CD4-positive, CD25-positive, alpha-beta regulatory T cell (primary cell): Measurements from ENCODE around the gene POLDIP2. TPM values are rescaled to one million over a fixed set of nuclear protein-coding genes. Genes with fewer than 3 reads are reported as not detected.

ENCODE experiments used
- ATAC-seq, 2 donors: fragments of 150-1000 bp; cut with Tn5 transposase; one replicate each; pipeline ENCODE4 v1.10.0; 2021; ENCODE audit warnings: low read depth in 2 of 2, moderate number of reproducible peaks in 2 of 2, moderate library complexity in 1 of 2
- DNase-seq, 3 donors: peaks; one replicate each; pipeline versions ENCODE4 v3.0.0 to v3.0.0-alpha.2; 2012 to 2022; ENCODE audit warnings: mixed read lengths in 1 of 3
- H3K27ac ChIP-seq: one replicate; pipeline ENCODE4 v1.7.0; 2013; ENCODE audit warnings: mild to moderate bottlenecking, low read length; ENCODE audit not compliant: insufficient read depth, poor library complexity, severe bottlenecking
- H3K27me3 ChIP-seq: one replicate; pipeline ENCODE4 v1.7.0; 2013; ENCODE audit warnings: low read length; ENCODE audit not compliant: control insufficient read depth, insufficient read depth
- H3K36me3 ChIP-seq: one replicate; pipeline ENCODE4 v1.7.0; 2013; ENCODE audit warnings: mild to moderate bottlenecking, low read length, moderate library complexity; ENCODE audit not compliant: control insufficient read depth, insufficient read depth
- H3K4me1 ChIP-seq: 2 replicates; pipeline ENCODE4 v1.7.0; 2013; ENCODE audit warnings: mild to moderate bottlenecking, low read length; ENCODE audit not compliant: insufficient read depth, control insufficient read depth, poor library complexity, severe bottlenecking
- H3K4me3 ChIP-seq: one replicate; pipeline ENCODE4 v1.7.0; 2013; ENCODE audit warnings: low read depth, mild to moderate bottlenecking, low read length, moderate library complexity
- H3K9me3 ChIP-seq, 2 experiments: 1 replicate in 1 of 2; 2 replicates in 1 of 2; pipeline ENCODE4 v1.7.0; 2013; ENCODE audit warnings: low read length in 2 of 2, mild to moderate bottlenecking in 1 of 2, moderate library complexity in 1 of 2; ENCODE audit not compliant: control insufficient read depth in 2 of 2
- H3K27ac Mint-ChIP-seq, 3 donors: one replicate each; pipeline ENCODE4 v1.8.0; 2020 to 2022; ENCODE audit warnings: mild to moderate bottlenecking in 3 of 3, mixed read lengths in 3 of 3, moderate library complexity in 2 of 3
- H3K27me3 Mint-ChIP-seq: one replicate; pipeline ENCODE4 v1.8.0; 2022; ENCODE audit warnings: mild to moderate bottlenecking, mixed read lengths
- H3K36me3 Mint-ChIP-seq: one replicate; pipeline ENCODE4 v1.8.0; 2020; ENCODE audit warnings: mixed read lengths
- H3K4me1 Mint-ChIP-seq, 4 donors: one replicate each; pipeline ENCODE4 v1.8.0; 2020 to 2022; ENCODE audit warnings: mixed read lengths in 4 of 4, mild to moderate bottlenecking in 1 of 4
- H3K4me3 Mint-ChIP-seq, 4 donors: one replicate each; pipeline ENCODE4 v1.8.0; 2020 to 2022; ENCODE audit warnings: mild to moderate bottlenecking in 4 of 4, mixed read lengths in 4 of 4, moderate library complexity in 3 of 4
- H3K9me3 Mint-ChIP-seq, 7 donors: one replicate each; pipeline ENCODE4 v1.8.0; 2020 to 2022; ENCODE audit warnings: mixed read lengths in 7 of 7, mild to moderate bottlenecking in 3 of 7, moderate library complexity in 2 of 7
- polyA plus RNA-seq, 4 donors: library from polyadenylated mRNA; unstranded; fragments of 300-500 nt; fragmentation: Illumina TruSeq; gene quantifications; one replicate each; pipeline ENCODE4 v1.2.3, GENCODE V29; 2021
- total RNA-seq: library from RNA; stranded (reverse); gene quantifications from one replicate; pipeline ENCODE4 v1.2.3, GENCODE V29; 2022

Gene POLDIP2
- total and polyA plus RNA-seq, 5 donors from 2014 or later: 29.4 to 88.5 (median 74.0) TPM

GRCh38 chr17:28324267-28324745, 33.0 kb downstream of the POLDIP2 start:
- peaks cover 4 to 15% (median 15%) of the 10 kb centered on the region in 4 donors for H3K4me1 Mint-ChIP-seq
- H3K27me3 Mint-ChIP-seq: no peaks in the 10 kb centered on the region
- H3K27ac Mint-ChIP-seq: no peak overlapping the region
- H3K27ac ChIP-seq: no peak overlapping the region
- H3K4me3 Mint-ChIP-seq: no peak overlapping the region
- H3K9me3 Mint-ChIP-seq: no peaks in the 10 kb centered on the region
- H3K36me3 ChIP-seq: peaks cover 19% of the 10 kb centered on the region
- H3K4me3 ChIP-seq: no peak overlapping the region
- DNase-seq (no peak), ATAC-seq (no peak)
- no peaks in the 10 kb centered on the region for H3K9me3 ChIP-seq
- no peaks in the 10 kb centered on the region for H3K27me3 ChIP-seq
- peaks cover 19% of the 10 kb centered on the region for H3K36me3 Mint-ChIP-seq
- peaks cover 11% of the 10 kb centered on the region for H3K4me1 ChIP-seq

GRCh38 chr17:28320215-28321061, 36.9 kb downstream of the POLDIP2 start:
- no peak overlapping the region for H3K27ac ChIP-seq
- no peak for ATAC-seq

GRCh38 chr17:28319598-28319935, 37.8 kb downstream of the POLDIP2 start:
- H3K27ac ChIP-seq: no peak overlapping the region
- Mint-ChIP-seq H3K36me3 (no peaks in the 10 kb centered on the region), H3K27ac (peak overlapping the region in 2 of 3 donors; percentile 70 to 82), H3K9me3 (peaks cover 0 to 3% (median 0%) of the 10 kb centered on the region in 7 donors), H3K4me1 (peaks cover 7 to 27% (median 20%) of the 10 kb centered on the region in 4 donors), H3K4me3 (peak overlapping the region; percentile 91 to 94 (median 92)), H3K27me3 (peaks cover 4% of the 10 kb centered on the region)
- DNase-seq: no peak
- no peaks in the 10 kb centered on the region for H3K36me3 ChIP-seq
- no peaks in the 10 kb centered on the region for H3K27me3 ChIP-seq
- H3K9me3 ChIP-seq: no peaks in the 10 kb centered on the region
- ATAC-seq: no peak
- peaks cover 22% of the 10 kb centered on the region for H3K4me1 ChIP-seq
- H3K4me3 ChIP-seq: peak overlapping the region; percentile 76

More at GRCh38 chr17:28320215-28321061, 36.9 kb downstream of the POLDIP2 start:
- no peaks in the 10 kb centered on the region for H3K9me3 ChIP-seq
- DNase-seq: no peak
- H3K4me3 ChIP-seq: no peak overlapping the region
- Mint-ChIP-seq H3K36me3 (no peaks in the 10 kb centered on the region), H3K4me3 (peak overlapping the region; percentile 91 to 94 (median 92)), H3K27ac (peak overlapping the region in 1 of 3 donors; percentile 78), H3K9me3 (peaks cover 0 to 3% (median 0%) of the 10 kb centered on the region in 7 donors), H3K4me1 (peaks cover 7 to 27% (median 20%) of the 10 kb centered on the region in 4 donors), H3K27me3 (no peaks in the 10 kb centered on the region)
- no peaks in the 10 kb centered on the region for H3K27me3 ChIP-seq
- H3K36me3 ChIP-seq: no peaks in the 10 kb centered on the region
- H3K4me1 ChIP-seq: peaks cover 22% of the 10 kb centered on the region

- ATAC-seq: peak; percentile 99
- H3K4me3 ChIP-seq: peak within 1 kb of the TSS; percentile 76
- H3K27ac ChIP-seq: no peak within 1 kb of the TSS
Observed at GRCh38 chr17:28318759-28319597, 38.3 kb downstream of the POLDIP2 start, which contains the start of gene TMEM97. Gene TMEM97, plus strand, starts transcription at chr17:28319200. Its CDS starts 40 bp downstream, at chr17:28319240.

GRCh38 chr17:28317966-28318758, 39.2 kb downstream of the POLDIP2 start:
- Mint-ChIP-seq H3K27ac (peak overlapping the region in 2 of 3 donors; percentile 76 to 82), H3K4me3 (peak overlapping the region; percentile 91 to 94 (median 92)), H3K27me3 (peaks cover 4% of the 10 kb centered on the region), H3K36me3 (no peaks in the 10 kb centered on the region), H3K4me1 (peaks cover 7 to 27% (median 20%) of the 10 kb centered on the region in 4 donors), H3K9me3 (peaks cover 0 to 3% (median 0%) of the 10 kb centered on the region in 7 donors)
- H3K4me3 ChIP-seq: peak overlapping the region; percentile 70
- peak in 1 of 2 donors; percentile 1 for ATAC-seq
- H3K36me3 ChIP-seq: no peaks in the 10 kb centered on the region
- H3K9me3 ChIP-seq: no peaks in the 10 kb centered on the region
- H3K27me3 ChIP-seq: no peaks in the 10 kb centered on the region
- peaks cover 22% of the 10 kb centered on the region for H3K4me1 ChIP-seq
- peak in 1 of 3 donors; percentile 5 for DNase-seq
- no peak overlapping the region for H3K27ac ChIP-seq

More at GRCh38 chr17:28318759-28319597, 38.3 kb downstream of the POLDIP2 start, which contains the start of gene TMEM97:
- Histone ChIP-seq H3K4me1 (peaks cover 22% of the 10 kb centered on the region), H3K36me3 (no peaks in the 10 kb centered on the region), H3K27me3 (no peaks in the 10 kb centered on the region), H3K9me3 (no peaks in the 10 kb centered on the region)
- H3K27me3 Mint-ChIP-seq: peaks cover 4% of the 10 kb centered on the region
- peak within 1 kb of the TSS; percentile 71 to 82 (median 78) for H3K27ac Mint-ChIP-seq
- H3K4me1 Mint-ChIP-seq: peaks cover 7 to 27% (median 20%) of the 10 kb centered on the region in 4 donors
- no peaks in the 10 kb centered on the region for H3K36me3 Mint-ChIP-seq
- peaks cover 0 to 3% (median 0%) of the 10 kb centered on the region in 7 donors for H3K9me3 Mint-ChIP-seq
- peak; percentile 94 to 97 (median 94) for DNase-seq
- peak within 1 kb of the TSS; percentile 91 to 94 (median 92) for H3K4me3 Mint-ChIP-seq

GRCh38 chr17:28317099-28317965, 40.0 kb downstream of the POLDIP2 start:
- H3K27ac ChIP-seq: no peak overlapping the region
- ATAC-seq: no peak
- no peaks in the 10 kb centered on the region for H3K27me3 ChIP-seq
- no peaks in the 10 kb centered on the region for H3K9me3 ChIP-seq
- H3K27me3 Mint-ChIP-seq: peaks cover 4% of the 10 kb centered on the region
- H3K4me3 Mint-ChIP-seq: peak overlapping the region; percentile 59 to 94 (median 92)
- peaks cover 22% of the 10 kb centered on the region for H3K4me1 ChIP-seq
- H3K36me3 Mint-ChIP-seq: no peaks in the 10 kb centered on the region
- no peaks in the 10 kb centered on the region for H3K36me3 ChIP-seq
- H3K9me3 Mint-ChIP-seq: peaks cover 0 to 3% (median 0%) of the 10 kb centered on the region in 7 donors
- no peak overlapping the region for H3K4me3 ChIP-seq
- H3K4me1 Mint-ChIP-seq: peaks cover 7 to 27% (median 18%) of the 10 kb centered on the region in 4 donors
- no peak for DNase-seq
- peak overlapping the region in 1 of 3 donors; percentile 76 for H3K27ac Mint-ChIP-seq
